HG03103 (cell line): ENCODE measurements around the gene RRAGC.

Experiments
- ATAC-seq: cut with Tn5 transposase; IDR thresholded peaks from one replicate; pipeline ENCODE4 v1.9.1; 2021; ENCODE audit warnings: low read depth; ENCODE audit not compliant: unreplicated experiment

Gene RRAGC

DNA sequence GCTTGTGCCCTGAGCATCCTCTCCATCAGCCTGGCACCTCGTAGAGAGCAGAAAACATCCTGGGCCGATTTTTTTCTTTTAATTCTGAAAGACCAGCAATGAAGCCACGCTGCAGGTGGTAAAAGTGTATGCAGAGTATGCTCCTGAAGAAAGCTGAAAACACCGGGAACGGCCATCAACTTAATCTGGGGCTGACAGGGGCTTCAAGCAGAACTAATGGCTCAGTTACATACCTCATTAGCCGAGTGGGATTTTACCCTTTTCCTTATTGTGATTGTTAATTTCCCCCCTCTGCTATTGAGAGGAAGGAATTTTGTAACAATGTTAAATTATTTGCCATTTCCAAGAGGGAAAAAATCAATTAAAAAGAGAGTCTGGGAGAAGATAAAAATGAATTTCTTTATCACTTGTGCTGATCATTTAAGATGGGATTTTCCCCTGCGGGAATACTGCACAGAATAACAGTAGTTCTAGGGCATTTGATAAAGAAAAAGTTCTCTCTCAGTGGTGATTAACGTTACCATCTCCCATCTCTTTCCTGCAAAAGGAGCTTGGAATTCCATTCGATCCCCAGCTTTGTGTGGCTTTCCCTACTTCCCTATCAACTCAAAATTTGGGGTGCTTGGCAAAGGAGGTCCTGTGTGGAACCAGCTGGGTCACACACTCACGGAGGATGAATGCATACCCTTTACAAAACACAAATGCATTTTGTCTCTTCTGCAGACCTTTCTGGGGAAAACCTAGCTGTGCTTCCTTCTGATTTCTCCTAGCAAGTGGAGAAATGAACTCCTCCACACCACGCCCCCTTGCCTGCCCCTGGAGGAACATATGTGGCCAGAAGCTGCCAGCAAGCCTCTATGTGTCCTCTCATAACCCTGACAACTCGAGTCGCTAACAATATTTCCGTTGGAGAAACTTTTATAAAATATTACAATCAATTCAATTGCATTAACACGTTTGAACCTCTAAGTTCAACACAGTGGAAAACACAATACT is 70.9 kb downstream of the RRAGC start:
- no peak for ATAC-seq
